Kidney epithelial cell (primary cell): ENCODE measurements around the gene RNF182. TPM values are rescaled to one million over a fixed set of nuclear protein-coding genes. Genes with fewer than 3 reads are reported as not detected.

Experiments used
- DNase-seq: peaks from one replicate; pipeline ENCODE4 v3.0.0-alpha.2; 2010; ENCODE audit warnings: low read depth
- H3K27me3 ChIP-seq: 2 replicates; pipeline ENCODE4 v1.6.0; 2011; ENCODE audit warnings: low read length; ENCODE audit not compliant: control insufficient read depth, insufficient read depth
- H3K36me3 ChIP-seq: 2 replicates; pipeline ENCODE4 v1.5.1; 2011; ENCODE audit warnings: low read length; ENCODE audit not compliant: control insufficient read depth, insufficient read depth
- H3K4me3 ChIP-seq: 2 replicates; pipeline ENCODE4 v1.5.1; 2011; ENCODE audit warnings: low read depth, mild to moderate bottlenecking, control low read depth, low read length
- CTCF ChIP-seq: IDR thresholded peaks from 2 replicates; pipeline ENCODE4 v1.5.1; 2011; ENCODE audit warnings: mild to moderate bottlenecking, moderate library complexity, low read length, control low read depth, inconsistent platforms; ENCODE audit not compliant: insufficient read depth, poor library complexity, severe bottlenecking
- total RNA-seq: library from RNA; depleted of rRNA; stranded (reverse); fragments of >200 nt; gene quantifications from 2 replicates; pipeline ENCODE4 v1.2.3, GENCODE V29; 2015

Gene RNF182
- total RNA-seq, 1 donor from 2014 or later = 7.6 TPM

- TF ChIP-seq CTCF = no peak
Measured at GRCh38 chr6:13978787-13979186, 54.0 kb downstream of the RNF182 start.

GRCh38 chr6:13979284-13980171, 54.8 kb downstream of the RNF182 start:
- TF ChIP-seq CTCF = no peak
- no peak for DNase-seq

More at GRCh38 chr6:13978787-13979186, 54.0 kb downstream of the RNF182 start:
- H3K4me3 ChIP-seq = no peak overlapping the region
- no peaks in the 10 kb centered on the region for H3K36me3 ChIP-seq
- no peak for DNase-seq
- H3K27me3 ChIP-seq = no peaks in the 10 kb centered on the region

GRCh38 chr6:13980534-13980933, 55.8 kb downstream of the RNF182 start:
- DNase-seq = no peak
- H3K27me3 ChIP-seq = no peaks in the 10 kb centered on the region
- H3K4me3 ChIP-seq = no peak overlapping the region
- TF ChIP-seq CTCF = no peak
- no peaks in the 10 kb centered on the region for H3K36me3 ChIP-seq

More at GRCh38 chr6:13979284-13980171, 54.8 kb downstream of the RNF182 start:
- H3K36me3 ChIP-seq = no peaks in the 10 kb centered on the region
- H3K4me3 ChIP-seq = no peak overlapping the region
- no peaks in the 10 kb centered on the region for H3K27me3 ChIP-seq

- no peak for DNase-seq
- no peaks in the 10 kb centered on the region for H3K27me3 ChIP-seq
Measured at GRCh38 chr6:13985663-13986325, 61.0 kb downstream of the RNF182 start.

GRCh38 chr6:13986700-13987399, 62.1 kb downstream of the RNF182 start:
- no peak for DNase-seq
- no peak for TF ChIP-seq CTCF
- Histone ChIP-seq H3K27me3 (no peaks in the 10 kb centered on the region), H3K36me3 (no peaks in the 10 kb centered on the region), H3K4me3 (no peak overlapping the region)

More at GRCh38 chr6:13985663-13986325, 61.0 kb downstream of the RNF182 start:
- no peak overlapping the region for H3K4me3 ChIP-seq
- no peak for TF ChIP-seq CTCF
- H3K36me3 ChIP-seq = no peaks in the 10 kb centered on the region
